NCI-H146 treated with DMSO at 0.1 percent for 48 hours (cell line): ENCODE measurements around the gene ACOT11.
A peak's percentile ranks its signal among the peaks of the same experiment; 100 is the strongest.
"Not testable (repeated sequence)": the region's sequence is repeated elsewhere in the genome, so short reads cannot be mapped to it uniquely, and the experiment has no call there.

Experiments
- DNase-seq: peaks from one replicate; lab custom pipeline; 2025; ENCODE audit not compliant: unreplicated experiment; lab: John Stamatoyannopoulos, UW

ACOT11 gene

DNA sequence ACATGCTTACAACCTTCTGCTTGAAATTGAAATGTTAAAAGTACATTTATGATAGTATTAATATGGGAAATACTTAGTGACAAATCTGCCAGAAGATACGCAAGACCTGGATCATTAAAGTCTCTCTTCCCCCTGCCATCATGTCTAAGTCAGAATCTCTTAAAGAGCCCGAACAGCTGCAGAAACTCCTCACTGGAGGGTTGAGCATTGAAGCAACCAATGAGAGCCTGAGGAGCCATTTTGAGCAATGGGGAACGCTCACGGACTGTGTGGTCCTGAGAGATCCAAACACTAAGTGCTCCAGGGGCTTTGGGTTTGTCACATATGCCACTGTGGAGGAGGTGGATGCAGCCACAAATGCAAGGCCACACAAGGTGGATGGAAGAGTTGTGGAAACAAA lies 11.4 kb upstream of the ACOT11 start:
- not testable (repeated sequence) for DNase-seq

- DNase-seq, result no peak
Observed at GRCh38 chr1:54537611-54538010, 10.4 kb upstream of the ACOT11 start.

DNA sequence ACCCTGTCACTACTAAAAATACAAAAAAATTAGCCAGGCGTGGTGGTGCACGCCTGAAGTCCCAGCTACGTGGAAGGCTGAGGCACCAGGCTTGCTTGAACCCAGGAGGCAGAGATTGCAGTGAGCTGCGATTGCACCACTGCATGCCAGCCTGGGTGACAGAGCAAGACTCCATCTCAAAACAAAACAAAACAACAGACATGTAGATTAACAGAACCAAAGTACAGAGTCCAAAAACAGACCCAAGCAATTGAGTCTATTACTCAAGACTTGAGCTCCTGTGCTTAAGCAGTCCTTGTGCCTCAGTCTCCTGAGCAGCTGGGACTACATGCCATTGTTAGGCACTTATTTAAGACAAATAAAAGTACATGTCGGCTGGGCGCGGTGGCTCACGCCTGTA lies 9.5 kb upstream of the ACOT11 start:
- no peak for DNase-seq

DNA sequence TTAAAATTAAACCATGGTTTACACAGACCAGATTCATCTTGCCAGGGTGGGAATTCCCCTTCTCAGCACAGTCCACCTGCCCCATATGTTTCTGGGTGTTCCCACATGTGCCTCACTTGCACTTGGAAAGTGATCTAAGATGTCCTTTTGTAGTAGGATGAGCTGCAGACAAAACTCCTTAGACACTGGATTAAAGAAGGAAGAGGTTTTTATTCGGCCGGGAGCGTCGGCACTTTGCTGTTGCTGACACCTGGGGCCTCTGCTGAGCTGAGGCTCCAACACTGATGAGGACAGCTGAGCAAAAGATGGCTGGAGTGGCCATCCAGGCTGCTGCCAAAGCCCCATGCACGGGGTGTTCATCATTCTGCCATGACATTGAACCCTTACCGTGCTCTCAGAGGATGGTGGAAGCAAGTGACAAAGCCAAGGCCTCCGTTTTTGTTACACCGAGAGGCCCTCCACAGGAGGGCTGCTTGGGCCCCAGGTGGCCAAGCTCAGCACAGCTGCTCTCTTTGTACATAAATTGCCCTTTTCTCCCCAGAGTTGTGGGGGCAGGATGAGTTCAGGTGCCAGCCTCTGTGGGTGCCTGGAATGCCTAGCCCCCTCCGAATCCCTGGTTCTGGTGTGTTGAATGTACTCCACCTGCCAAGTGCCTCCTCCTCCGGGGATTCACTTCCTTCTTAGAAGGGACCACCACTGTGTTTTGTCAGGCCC lies 7.3 kb upstream of the ACOT11 start:
- peak; percentile 26 for DNase-seq

GRCh38 chr1:54542120-54542961 lies 5.7 kb upstream of the ACOT11 start:
- peak; percentile 88 for DNase-seq

DNA sequence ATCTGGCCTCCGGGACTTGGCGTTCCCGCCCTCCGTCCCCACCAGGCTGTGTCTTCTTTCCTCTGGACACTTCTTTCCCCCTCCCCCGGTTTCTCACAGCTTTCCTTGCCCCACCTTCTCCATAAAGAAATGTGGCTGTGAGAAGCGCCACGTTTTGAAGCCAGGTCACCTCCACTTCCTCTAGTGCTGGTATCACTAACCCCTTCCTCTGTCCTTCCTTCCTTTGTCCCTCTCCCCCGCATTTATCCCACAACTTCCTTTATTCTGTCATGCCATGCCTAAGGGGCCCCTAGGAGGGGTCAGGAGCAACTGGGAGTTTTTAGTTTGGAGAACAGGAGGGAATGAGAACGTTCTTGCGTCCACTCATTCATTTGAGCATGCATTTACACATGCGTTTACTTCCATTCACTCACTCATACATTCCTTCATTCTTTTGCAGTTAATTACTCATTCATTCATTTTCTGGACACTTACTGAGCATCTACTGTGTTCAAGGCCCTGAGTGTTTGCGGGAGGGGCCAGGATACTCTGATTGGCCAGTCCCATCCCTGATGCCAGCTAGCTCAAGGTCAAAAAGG lies 5.0 kb upstream of the ACOT11 start:
- no peak for DNase-seq

GRCh38 chr1:54543729-54544496 lies 4.1 kb upstream of the ACOT11 start:
- DNase-seq, result no peak

DNA sequence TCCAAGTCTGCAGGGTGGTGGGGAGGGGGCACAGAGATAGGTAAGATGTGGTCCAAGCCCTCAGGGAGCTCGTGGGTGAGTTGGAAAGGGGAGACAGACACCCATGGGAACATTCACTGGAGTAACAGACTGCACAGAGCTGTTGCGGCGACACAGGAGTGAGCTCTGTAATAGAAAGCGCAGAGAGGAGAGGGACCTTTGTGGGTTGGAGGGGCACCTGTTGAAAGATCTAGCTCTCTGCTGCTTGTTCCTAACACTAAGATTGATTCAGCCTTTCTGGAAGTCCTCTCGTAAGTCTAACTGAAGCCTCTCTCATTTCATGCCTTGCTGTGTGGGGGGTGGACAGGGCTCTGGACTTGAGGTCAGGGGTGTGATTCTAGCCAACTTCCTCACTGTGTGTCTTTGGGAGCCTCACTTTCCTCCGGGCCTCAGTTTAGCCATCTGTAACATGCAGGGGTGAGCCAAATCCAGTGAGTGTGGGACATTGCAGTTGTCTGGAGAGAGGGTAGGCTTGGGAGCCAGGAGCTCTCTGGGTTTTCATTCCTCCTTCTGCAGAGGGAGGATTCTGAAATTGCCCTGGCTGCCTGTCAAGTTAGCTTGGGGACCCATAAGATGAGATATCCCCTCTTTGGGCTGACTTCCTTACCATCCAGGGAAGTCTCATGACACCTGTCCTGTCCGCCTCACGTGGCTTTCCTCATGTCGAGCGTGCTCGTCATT lies 2.0 kb upstream of the ACOT11 start:
- no peak for DNase-seq

DNA sequence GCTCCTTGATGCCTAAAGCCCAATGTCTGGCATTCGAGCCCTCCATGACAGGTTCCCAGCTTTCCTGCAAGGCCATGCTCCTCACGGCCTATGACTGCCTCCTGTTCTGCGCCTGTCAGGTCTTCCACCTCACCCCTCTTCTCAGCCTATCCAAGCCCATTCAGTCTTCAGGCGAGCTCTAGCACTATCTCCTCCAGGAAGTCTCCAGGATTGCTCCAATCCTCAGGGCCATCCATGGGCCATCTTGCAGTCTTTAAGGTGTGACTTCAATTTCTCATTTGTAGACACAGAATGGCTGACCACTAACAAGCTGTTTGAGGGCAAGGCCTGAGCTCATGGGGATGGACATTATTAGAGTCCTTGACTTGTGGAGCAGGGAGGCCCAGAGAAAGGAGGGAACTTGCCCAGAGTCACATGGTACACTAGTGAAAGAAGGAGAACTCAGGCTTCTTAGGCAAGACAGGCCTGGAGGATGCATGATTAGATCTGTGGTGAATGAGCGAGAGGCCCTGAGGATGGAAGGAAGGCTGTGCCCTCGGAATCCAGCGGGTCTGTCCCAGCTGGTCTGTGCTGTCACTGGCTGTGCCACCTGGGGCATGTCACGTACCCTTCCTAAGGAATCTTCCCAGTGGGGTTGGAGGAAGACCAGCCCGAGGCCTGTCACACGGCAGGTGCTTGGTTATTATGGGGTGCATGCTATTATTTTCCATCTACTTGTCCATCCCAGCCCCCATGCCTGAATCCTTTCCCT lies 1.2 kb upstream of the ACOT11 start:
- DNase-seq, result no peak

- DNase-seq, result no peak
Observed at GRCh38 chr1:54548389-54549044, 489 bp downstream of the ACOT11 start.

- no peak for DNase-seq
Observed at GRCh38 chr1:54549181-54549924, 1.3 kb downstream of the ACOT11 start.

DNA sequence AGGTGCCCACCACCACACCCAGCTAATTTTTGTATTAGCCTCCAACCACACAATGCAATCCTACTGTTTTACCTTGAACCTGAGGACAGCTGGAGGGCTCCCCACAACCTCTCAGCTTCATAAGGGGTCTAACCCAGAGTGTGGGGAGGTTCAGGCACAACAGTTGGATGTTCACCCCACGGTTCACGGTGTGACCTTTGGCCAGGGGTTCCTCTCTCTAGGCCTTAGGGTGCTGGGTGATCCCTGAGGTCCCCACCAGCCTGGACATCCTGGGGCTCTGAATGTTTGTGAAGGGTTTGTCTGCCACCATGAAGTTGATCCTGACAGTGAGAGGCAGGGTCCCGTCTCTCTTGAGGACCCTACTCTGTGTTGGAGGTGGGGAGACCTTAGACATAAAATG lies 3.9 kb downstream of the ACOT11 start:
- DNase-seq, result no peak

- no peak for DNase-seq
Observed at GRCh38 chr1:54553602-54554313, 5.7 kb downstream of the ACOT11 start.

DNA sequence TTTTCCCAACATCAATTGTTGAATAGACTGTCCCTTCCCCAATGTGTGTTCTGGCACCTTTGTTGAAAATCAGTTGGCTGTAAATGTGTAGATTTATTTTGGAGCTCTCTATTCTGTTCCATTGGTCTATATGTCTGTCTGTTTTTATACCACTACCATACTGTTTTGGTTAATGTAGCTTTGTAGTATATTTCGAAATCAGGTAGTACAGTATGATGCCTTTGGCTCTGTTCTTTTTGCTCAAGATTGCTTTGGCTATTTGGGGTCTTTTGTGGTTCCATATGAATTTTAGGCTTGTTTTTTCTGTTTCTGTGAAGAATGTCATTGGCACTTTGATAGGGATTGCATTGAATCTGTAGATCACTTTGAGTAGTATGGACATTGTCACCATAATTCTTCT lies 8.1 kb downstream of the ACOT11 start:
- no peak for DNase-seq

DNA sequence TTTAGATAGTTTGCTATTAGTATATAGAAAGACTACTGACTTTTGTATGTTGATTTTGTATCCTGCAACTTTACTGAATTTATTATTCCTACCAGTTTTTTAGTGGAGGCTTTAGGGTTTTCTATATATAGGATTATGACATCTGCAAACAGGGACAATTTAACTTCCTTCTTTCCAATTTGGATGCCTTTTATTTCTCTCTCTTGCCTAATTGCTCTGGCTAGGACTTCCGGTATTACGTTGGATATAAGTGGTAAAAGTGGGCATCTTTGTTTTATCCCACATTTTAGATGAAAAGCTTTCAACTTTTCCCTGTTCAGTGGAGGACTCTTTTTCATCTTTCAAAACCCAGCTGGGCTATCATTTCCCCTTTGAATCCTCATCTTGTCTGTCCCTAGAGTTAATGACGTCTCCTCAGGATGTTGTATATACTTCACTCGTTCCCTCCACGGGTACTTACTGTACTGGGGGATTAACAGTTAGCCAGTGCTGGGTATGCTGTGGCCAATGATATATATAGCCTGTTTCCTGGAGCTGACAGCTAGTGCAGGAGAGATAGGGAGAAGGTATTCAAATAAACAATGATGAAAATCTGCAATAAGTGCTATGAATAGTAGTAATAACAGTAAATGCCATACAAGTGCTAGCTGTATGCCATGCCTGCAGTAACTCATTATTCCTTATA lies 9.8 kb downstream of the ACOT11 start:
- DNase-seq, result no peak

DNA sequence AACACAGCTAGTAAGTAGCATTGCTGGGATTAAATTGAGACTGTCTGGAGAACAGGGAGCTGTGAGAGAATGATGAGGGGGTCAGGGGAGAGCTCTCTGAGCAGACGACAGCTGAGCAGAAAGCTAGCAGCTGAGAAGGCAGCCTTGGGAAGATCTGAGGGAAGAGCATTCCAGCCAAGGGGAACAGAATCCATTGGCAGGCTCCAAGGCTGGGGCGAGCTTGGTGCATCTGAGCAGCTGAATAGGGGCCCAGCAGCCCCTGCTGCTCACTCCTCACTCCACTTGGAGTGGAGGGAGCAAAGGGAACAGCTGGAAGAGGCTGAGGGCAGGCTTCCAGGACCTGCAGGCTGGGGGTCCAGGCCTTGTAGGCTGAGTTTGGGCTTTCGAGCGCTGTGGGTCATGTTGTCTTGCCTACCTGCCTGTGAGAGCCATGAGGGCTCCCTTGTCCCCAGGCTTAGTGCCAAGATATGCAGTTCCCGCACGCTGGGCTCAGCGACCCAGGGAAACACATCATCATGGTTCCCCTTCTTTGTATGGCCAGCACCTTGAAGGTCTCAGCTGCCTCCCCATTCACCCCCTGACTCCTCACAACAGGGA lies 10.5 kb downstream of the ACOT11 start:
- DNase-seq, result no peak

- DNase-seq, result no peak
Observed at GRCh38 chr1:54559111-54559548, 11.1 kb downstream of the ACOT11 start.
